GM12874 (cell line): ENCODE results near the gene CCIN.

Source experiments
- TF ChIP-seq, protein P1 (sequence below): IDR thresholded peaks from 2 replicates; pipeline ENCODE4 v1.5.1; 2011; ENCODE audit warnings: low read depth, mild to moderate bottlenecking, control low read depth, low read length, moderate library complexity; ENCODE audit not compliant: insufficient read depth

Gene CCIN

DNA sequence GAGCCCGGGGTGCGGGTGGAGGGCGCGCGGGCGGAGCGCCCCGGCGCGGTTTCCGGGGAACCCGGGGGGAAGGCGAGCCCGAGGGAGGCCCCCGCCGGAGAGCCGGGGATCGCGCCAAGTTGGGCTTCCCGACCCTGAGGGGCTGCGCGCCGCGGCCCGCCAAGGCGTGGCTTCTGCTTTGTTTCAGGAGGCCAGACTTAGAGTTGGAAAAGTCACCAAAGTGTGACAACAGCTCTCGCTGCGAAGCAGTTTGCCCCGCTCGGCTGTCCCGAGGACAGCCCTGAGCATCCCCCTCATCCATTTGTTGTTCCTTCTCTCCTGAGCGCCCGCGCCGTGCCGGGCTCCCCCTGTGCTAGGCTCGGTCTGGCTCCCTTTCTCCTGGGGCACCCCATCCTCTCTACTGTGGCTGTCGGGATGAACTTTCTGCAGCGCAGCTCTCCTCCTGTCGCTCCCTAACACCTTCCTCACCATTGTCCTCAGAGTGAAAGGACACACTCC, 32.2 kb upstream of the CCIN start:
- TF ChIP-seq, protein P1, sequence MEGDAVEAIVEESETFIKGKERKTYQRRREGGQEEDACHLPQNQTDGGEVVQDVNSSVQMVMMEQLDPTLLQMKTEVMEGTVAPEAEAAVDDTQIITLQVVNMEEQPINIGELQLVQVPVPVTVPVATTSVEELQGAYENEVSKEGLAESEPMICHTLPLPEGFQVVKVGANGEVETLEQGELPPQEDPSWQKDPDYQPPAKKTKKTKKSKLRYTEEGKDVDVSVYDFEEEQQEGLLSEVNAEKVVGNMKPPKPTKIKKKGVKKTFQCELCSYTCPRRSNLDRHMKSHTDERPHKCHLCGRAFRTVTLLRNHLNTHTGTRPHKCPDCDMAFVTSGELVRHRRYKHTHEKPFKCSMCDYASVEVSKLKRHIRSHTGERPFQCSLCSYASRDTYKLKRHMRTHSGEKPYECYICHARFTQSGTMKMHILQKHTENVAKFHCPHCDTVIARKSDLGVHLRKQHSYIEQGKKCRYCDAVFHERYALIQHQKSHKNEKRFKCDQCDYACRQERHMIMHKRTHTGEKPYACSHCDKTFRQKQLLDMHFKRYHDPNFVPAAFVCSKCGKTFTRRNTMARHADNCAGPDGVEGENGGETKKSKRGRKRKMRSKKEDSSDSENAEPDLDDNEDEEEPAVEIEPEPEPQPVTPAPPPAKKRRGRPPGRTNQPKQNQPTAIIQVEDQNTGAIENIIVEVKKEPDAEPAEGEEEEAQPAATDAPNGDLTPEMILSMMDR = no peak

DNA sequence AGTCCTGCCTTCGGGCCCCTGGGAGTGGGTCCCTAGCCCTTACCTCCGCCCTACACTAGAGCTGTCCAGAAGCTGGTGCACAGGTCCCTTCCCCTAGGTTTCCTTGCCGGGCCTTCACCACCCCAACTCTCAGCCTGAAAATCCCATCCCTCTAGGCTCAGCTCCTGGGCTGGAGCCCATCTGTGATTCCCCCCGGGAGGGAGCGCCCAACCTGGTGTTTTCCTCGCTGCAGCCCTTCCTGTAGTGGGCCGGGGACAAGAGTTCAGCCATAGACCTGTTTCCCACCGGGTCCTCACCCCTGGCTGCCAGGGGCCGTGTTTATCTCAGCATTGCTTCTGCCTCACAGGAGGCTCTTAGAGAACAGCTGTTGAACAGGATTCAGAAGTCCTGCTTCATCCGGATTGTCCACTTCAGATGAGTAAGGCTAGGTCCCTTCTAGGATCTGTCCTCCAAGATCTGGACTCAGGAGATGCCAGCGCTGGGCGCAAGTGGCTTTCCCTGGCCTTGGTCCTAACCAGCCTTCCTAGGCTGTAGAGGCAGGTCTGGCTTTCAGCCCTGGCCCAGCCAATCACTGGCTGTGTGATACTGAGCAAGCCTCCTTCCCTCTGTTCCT, 31.7 kb upstream of the CCIN start:
- TF ChIP-seq, protein P1 = no peak

DNA sequence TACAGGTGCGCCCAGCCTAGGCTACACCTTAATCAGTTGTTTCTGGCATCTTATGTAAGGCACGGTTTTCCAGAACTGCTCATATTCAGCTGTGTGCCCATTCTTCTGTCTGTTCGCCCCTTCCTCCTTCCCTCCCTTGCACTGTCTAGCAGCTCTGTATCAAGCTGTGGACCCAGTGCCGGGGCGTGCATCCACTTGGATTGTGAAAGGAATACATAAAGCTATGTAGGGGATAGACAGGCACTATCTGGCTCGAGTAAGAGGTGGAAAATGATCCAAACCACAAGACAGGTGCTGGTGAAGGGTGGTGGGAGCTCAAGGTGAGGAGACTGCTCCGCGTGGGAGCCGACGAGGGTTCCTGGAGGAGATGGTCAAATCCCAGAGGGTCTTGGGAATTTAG, 30.7 kb upstream of the CCIN start:
- TF ChIP-seq, protein P1 = no peak

DNA sequence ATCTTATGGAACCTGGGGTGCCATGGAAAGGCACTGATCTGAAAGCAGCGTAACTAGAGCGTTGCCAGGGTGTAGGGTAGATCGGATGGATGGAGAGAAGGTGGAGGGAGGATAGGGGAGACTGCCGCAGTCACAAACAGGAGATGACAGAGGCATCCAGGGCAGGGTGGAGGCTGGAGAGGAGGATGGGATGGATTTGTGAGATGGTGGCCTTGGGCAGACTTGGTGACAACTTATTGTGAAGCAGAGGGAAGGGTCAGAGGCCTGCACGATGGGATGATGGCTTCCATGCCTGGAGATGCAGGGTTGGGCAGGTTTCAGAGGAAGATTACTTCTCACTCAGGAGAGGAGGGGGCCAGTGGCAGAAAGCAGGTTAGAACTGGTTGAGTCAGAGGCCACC, 30.3 kb upstream of the CCIN start:
- TF ChIP-seq, protein P1 = no peak

DNA sequence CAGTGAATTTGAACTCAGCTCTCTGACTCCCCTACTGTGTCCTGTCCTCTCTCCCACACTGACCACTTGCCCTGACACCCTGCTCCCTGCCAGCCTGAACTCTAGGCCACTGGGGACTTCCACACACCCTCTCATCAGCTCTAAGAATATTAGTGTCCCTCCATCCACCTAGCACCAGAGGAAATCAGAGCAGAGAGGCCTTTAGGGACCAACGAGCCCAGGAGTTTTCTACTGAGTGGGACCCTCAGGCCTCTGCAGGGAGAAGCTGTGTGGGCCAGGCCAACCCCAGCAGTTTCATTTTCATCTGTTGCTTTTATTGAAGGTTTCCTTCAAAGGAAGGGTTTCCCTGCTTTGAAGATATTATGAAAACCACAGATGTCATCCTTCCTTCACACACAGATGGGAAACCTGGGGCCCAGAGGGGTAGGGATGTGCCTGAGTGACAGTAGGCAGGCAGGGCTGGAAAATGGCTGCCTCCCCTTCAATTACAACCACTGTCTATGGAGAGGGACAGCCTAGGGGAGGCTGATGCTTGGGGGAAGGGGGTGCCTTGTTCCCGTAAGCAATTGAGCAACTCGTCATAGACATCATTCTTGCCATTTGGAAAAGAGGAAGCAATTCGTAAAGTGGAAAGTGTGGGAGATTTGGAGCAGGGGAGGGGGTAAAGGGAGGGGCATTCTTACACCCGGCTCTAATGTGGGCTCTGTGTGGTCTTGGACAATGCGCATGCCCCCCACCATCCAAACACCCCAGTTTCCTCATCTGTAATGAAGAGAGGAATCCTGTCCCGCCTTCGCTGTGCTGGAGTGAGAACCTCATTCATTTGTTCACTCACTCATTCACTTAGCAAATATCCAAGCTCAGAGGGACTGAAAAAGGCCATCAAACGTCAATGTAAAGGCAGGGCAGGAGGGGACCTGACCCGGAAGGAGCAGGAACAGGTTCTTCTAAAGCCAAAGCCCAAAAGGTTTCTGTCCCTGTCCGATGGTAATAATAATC, 28.8 kb upstream of the CCIN start:
- TF ChIP-seq, protein P1 = no peak

DNA sequence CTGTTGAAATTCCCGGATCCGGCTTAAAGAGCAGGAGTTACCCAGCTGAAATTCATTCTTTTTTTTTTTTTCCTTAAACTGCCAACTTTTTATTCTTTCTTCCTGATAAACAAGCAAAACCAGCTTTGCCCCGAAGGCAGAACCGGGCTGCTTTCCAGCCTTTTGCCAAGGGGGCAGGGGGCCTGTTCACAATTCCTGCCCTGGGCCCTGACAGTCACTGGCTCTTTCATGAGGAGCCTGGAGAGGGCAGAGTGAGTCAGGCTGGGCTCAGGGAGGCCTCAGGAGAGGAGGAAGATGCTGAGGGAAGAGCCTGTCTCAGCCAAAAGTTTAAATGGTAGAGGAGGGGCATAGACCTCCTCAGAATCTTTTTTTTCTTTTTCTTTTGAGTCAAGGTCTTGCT, 27.9 kb upstream of the CCIN start:
- TF ChIP-seq, protein P1 = no peak

DNA sequence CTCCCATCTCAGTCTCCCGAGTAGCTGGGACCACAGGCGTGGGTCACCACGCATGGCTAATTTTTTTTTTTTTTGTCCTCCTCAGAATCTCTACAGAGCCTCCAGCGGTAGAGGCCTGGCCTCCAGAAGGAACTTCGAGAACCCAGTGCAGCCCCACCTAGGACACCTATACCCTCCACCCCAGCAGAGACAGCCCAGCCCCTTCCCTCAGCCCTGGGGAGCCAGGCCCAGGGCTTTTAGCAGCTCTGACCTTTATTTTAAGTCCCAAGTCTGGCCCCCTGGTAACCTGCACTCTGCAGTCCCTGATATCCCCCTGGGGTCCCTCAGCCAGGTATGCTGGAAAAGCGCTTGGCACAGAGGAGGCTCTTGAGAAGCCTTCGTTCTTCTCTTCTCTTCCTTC, 27.4 kb upstream of the CCIN start:
- TF ChIP-seq, protein P1 = no peak
